SHP77 treated with DMSO at 0.1 percent for 48 hours (cell line): ENCODE measurements around the gene TICAM2.
"Not testable (repeated sequence)": the region's sequence is repeated elsewhere in the genome, so short reads cannot be mapped to it uniquely, and the experiment has no call there.

ENCODE experiments used
- DNase-seq: peaks from one replicate; lab custom pipeline; 2025; lab: John Stamatoyannopoulos, UW

TICAM2 gene

DNA sequence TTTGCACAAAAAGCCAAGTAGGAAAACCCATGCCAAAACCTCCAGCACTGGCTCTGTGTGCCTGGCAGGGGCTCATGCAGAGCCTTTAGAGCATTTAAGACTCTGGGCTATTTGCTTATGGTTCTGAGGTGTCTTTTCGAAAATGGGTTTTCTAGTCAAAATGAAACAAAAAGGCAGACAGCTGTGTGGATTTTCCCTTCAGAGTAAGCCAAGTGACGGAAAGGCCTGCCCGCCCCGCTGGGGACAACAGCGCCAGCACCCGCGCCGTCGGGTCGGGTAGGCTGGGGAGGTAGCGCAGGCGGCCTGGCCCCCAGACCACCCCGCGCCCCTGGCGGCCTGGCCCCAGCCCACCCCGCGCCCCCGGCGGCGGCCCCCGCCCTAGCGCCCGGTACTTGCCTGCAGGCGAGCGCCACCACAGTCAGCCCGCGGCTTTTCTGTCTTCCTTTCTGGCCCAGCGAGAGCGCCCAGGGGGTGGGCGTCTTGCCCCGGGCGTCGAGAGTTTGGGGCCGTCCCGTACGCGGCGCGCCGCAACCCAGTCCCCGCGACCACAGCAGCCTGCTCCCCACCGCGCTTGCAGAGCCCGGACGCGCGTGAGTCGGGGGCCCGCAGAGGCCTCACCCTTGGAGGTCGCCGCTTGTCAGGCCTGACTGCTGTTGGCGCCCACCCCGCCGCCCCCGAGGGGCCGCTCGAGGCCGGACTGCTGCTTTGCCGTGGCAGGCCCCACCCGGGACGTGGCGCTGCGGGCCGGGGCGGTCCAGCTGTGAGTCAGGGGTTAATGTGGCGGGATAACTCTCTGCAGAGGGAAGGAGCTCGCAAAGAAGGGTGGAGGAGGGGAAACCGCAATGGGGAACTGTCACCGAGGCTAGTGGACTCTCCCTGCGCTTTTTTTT lies at the start of gene TICAM2:
TICAM2 (minus strand) TSS at position 779 of the 890 bp plus-strand sequence. CDS start 21,223 bp downstream, outside the sequence.
- no peak for DNase-seq

DNA sequence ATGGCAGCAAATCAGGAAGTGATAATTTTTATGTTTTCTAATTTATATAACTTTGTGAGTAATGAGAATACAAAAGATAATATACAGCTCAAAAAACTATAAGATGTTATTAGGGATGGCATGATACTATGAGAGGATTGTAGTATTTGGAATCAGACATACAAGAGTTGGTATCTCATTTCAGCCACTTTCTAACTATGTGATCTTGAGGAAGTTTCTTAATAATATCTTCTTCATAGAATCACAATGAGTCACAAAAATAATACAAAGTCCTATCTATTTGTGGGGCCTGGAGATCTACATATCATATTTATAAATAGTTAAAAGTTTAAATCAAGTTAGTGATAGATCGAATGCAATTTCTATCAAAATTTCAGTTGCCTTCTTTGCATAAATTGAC lies 47.3 kb upstream of the TICAM2 start:
- DNase-seq = no peak

DNA sequence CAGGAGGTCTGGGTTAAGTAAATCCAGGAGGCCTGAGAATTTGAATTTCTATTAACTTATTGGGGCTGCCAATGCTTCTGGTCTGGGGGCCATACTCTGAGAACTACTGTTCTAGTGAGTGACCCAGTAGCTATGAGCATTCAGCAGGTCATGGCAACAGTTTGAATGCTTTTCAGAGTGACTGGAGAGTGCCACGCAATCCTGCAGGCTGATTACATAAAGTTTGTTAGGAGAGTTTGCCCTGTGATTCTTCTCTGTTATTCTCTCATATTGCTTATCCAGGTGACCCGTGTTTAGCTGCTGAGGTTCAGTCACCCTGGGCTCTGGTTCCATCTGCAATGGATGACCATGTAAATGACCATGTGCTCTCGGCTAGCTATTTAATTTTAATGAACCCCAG lies 45.8 kb upstream of the TICAM2 start:
- DNase-seq = no peak

GRCh38 chr5:115645386-115645785 lies 43.1 kb upstream of the TICAM2 start:
- not testable (repeated sequence) for DNase-seq

- no peak for DNase-seq
These were observed 41.8 kb upstream of the TICAM2 start for GRCh38 chr5:115644046-115644445.

GRCh38 chr5:115641948-115642347 lies 39.7 kb upstream of the TICAM2 start:
- DNase-seq = no peak

DNA sequence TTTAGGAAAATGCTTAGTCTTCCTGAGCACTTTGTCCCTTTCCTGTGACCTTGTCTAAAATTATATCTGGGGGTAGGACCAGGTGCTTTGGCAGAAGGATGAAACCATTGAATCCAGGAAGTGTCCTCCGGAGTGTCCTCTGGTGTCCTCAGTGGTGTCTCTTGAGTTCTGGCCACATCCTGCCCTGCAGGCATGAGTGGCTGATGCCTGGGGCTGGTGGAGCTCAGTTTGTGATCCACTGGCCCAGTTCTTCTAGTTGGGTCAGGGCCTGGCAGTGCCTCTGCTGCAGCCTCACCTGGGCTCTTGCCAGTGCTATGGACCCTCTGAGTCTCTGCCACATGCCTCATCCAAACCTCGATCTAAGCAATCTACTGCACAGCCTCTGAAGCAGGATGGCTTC lies 38.0 kb upstream of the TICAM2 start:
- no peak for DNase-seq

- no peak for DNase-seq
These were observed 37.1 kb upstream of the TICAM2 start for GRCh38 chr5:115639377-115639776.

- DNase-seq = no peak
These were observed 35.2 kb upstream of the TICAM2 start for GRCh38 chr5:115637507-115637906.

- DNase-seq = no peak
These were observed 33.7 kb upstream of the TICAM2 start for GRCh38 chr5:115636008-115636407.

DNA sequence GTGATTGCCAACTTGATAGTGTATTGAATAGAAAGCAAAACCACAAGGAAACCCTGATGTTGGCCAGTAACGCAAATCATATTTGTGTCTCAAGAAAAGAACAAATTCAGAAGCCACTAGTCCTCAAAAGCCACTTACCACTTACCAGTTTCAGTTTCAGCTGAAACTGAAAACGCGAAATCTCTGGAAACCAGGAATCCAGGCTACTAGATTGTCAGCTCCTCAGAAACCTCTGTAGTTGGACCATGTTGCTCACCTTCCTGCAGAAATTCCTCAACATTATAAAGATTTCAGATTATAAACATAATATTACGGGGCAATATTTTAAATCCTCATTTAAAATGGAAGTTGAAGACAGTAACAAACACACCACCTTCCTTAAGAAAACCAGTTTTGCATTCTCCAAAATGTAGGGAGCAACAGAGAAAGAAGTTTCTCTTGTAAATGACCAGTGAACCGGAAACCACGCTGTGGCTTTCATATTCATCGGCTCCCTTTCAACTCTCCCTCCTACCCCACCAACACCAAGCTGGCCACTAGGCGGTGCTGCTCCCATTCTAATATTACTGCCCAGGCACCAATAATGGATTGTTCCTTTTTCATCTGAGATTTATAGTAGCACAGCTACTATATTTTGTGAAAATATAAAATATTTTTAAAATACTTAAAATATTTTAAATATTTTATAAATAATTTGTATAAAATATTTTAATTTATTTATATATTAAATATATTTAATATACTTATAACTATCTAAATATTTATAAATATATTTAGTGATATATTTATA lies 32.3 kb upstream of the TICAM2 start:
- peak; percentile 58 for DNase-seq

- DNase-seq = no peak
These were observed 27.6 kb upstream of the TICAM2 start for GRCh38 chr5:115629903-115630302.

- no peak for DNase-seq
These were observed 25.1 kb upstream of the TICAM2 start for GRCh38 chr5:115627295-115627865.

DNA sequence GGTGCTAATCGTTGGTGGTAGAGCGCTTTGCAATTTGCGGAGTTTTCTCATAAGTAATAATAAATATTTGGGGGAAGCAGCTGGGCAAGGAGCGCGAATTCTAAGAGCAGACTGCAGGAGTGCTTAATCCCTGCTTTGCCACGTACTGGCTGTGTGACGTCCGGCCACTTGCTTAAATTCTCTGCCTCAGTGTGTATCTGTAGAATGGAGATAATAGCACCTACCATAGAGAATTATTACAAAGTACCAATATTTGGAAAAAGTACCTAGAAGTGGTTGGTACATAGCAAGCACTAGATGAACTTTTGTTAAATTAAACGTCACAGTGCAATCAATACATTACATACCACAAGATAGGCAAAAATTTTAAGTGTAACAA lies 24.2 kb upstream of the TICAM2 start:
- DNase-seq = no peak

DNA sequence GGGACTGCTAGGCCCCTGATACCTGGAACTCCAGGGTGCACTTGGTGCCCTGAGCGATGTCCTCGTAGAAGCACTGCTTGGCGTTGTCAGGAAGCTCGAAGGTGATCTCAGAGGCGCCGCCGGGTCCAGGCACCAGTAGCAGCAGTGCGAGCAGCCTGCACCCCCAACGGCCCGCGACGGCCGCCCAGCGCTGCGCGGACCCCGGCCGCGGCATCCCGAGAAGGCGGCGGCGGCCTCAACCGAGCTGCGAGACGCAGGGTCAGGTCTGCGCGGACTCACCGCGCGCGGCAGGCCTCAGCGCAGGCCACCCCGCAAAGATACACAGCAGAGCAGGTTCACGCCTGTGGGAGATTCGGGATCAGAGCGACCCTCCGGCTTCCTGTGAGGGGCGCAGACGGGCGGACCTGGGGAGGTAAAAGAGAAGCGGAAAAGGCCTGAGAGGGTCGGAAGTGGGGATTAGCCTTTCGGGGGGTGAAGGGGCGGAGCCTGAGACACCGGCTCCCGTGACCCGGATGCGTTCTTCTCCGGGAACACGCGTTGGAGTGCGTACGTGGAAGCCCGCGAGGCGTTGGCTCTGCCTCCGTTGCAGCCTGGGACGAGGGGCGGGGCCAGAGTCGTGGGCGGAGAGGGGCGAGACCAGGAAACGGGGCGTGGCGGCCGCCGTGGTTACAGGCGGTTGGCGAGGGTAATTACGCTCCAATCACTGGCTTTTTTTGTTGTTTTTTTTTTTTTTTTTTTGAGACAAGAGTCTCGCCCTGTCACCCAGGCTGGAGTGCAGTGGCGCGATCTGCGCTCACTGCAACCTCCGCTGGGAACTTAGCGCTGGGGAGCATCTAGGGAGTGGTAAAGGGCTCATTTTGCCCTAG lies 23.5 kb upstream of the TICAM2 start, which contains the start of gene TMED7:
TMED7 (minus strand) TSS at position 458 of the 866 bp plus-strand sequence; CDS start at position 214, 244 bp downstream.
- DNase-seq = peak; percentile 93

DNA sequence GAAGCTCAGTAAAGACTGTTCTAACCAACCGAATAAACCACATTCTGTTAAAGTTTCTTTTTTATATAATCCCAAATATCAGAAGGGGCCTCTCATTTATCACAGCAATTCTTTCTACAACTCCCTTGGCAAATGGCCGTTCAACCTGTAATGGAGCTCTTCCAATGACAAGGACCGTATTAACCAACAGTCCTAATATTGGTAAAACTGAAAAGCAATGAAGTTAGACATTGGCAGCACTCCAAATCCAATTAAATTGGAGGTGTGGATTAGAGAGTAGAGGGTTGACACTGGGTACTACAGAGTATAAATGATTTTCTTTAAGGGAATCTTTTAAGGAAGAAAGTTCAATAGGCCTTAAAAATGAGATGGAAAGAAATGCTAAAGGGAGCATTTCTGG lies 22.7 kb upstream of the TICAM2 start:
- DNase-seq = no peak

DNA sequence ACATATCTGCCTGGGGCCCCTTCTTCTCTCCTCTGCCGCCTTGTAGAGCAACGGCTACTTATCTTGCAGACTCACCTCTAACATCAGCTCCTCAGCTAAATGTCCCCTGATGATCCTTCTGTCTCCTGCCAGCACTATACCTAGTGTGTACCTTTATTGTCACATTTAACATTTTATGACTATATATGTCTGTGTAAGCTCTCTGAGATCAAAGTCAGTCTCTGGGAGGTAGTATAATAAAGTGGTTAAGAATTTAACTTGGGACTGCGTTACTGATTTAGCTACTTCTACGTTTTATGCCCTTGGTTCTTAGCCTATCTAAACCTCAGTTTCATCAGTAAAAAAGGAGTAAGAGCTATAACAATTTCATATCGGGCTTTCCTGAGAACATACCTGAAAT lies 21.4 kb upstream of the TICAM2 start:
- no peak for DNase-seq

DNA sequence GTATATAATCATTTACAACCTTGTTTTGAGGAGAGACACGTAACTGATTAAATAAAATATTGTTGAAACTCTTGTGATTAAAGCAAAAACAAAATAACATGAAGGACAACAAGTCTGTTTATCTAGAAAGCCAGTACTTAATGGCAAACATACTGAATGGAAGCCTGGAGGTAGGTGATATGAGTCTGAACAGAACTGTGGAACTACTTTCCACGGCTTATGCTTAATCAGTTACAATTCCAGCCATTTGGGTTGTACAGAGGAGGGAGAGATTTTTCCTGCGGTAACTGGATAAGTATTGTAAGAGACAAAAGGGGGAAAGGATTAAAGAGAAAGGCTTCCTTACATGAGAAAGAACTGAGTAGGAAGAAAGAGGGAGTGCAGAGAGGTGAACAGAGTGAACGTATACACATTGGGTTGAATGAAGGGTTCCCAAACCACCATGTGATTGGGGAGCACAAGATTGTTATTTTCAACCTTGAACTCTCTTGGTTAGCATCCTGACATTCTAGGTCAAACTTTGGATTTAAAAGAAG lies 19.2 kb upstream of the TICAM2 start:
- no peak for DNase-seq

GRCh38 chr5:115616892-115617291 lies 14.6 kb upstream of the TICAM2 start:
- no peak for DNase-seq

- DNase-seq = no peak
These were observed 14.2 kb upstream of the TICAM2 start for GRCh38 chr5:115616472-115616871.

DNA sequence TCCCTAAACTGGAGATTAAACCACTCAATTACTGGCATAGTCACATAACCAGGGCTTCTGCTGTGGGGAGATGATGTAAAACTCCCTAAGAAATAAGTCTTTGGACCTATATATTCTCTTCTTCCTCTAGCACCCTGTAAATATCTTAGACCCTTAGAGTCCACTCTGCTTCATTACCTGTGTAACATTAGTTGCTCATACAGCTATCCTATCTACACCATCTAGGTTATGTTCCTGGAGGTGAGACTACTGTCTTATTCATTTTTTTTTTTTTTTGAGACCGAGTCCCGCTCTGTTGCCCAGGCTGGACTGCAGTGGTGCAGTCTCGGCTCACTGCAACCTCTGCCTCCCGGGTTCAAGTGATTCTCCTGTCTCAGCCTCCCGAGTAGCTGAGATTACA lies 9.6 kb upstream of the TICAM2 start:
- no peak for DNase-seq
